ENCODE data around the gene PRRX1.

The PRRX1 gene

DNA sequence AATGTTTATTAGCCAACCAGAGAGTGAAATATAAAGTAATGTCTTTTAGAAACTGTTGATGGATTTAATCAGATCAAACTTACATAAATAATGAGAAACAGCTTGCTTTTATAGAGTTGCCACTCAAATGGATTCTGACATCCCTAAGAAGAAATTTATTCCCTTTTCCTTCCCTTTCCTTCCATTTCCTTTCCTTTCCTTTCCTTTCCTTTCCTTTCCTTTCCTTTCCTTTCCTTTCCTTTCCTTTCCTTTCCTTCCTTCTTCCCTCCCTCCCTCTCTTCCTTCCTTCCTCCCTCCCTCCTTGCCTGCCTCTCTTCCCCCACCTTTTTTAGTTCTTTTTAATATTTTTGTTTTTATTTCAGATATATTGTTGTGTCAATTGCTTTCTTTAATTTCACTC is 27.3 kb downstream of the PRRX1 start:
- DNase-seq (ENCODE audit: low spot score): no peak

DNA sequence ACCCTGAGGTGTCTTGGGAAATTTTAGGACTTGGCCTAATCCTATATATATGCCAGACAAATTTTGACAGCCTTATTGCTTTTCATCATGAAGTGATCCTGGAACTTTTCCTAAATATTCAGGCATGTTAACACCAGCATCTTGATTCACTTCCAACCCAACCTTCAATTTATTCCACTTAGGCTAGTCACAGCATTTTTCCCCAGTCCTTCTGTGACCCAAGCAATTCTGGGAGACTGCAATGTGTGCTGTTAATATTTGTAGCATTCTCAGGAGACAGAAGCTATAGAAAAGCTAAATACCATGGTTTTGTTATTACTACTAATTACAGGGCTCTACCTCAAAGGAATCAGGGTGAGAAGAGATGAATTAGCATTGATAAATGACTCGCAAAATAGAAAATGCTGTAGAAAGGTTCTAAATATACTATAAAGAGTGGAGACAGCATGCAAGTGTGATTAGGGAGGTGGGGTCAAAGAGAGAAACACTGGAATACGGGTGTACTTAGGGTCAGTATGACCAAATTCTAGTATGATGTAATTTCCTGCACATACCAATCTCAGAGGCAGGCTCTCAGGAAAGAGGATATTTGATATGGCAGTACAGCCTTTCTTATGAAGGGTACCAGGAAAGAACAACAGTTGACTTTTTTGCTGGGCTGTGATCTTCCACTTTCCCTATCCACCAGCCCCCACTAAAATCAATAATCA is 29.1 kb downstream of the PRRX1 start:
- no peak for DNase-seq (ENCODE audit: low spot score)

GRCh38 chr1:170694172-170694926 is 30.4 kb downstream of the PRRX1 start:
- no peak for DNase-seq (ENCODE audit: low spot score)

DNA sequence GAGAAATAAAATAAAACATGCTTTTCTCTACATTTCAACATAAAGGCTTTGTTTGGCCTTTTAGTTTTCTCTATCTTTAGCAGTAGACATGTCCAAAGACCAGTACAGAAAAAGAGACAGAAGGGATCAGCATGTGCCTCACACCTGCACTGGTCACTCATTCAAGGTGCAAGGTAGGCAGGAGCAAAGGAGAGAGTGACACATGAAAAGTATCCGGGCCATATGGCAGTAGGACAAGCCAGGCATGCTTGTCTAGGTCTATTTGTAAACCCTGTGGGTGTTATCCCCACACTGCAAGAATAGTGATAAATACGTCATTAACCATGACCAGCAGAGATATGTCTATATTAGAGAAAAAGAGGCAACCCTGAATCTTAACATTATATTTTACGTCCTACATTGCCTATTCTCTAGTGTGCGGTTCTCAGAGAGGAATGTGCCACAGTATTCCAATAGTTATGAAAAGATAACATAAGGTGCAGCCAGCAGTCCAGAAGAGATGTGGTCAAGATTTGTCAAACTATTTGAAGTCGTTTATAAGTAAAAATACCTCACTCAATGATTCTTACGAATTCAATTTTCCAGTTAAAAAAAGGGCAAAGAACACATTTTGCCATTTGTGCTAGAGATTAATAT is 32.1 kb downstream of the PRRX1 start:
- DNase-seq (ENCODE audit: low spot score): no peak

DNA sequence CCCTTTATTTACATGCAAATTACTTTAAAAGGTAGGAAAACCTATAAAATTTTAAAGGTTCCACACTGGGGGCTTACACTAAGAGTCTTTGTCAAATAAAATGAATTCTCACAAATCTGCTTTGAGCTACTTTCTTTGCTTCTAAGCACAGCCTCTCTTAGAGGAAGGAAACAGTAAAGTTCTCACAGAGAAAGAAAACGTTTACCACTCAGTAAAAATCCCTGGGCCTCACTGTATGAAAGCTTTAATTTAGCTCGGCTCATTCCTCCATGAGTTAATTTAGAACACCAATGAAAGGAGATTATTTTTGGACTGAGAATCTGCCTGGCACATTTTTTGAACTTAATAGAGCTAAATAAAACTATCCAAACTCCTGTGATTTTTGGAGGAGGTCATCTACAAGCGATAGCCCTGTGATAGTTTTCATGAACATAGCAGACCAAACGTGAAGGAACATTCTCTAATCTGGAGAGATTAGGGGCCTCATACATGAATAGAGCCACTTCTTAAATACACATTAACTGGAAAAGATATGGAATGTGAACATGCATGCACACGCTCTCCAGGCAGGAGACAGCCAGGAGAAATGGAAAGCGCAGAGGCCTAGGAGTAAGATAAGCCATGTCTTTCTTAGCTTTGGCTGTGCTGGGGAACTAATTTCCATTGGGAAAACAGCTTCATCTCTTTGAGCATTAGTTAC is 32.8 kb downstream of the PRRX1 start:
- no peak for DNase-seq (ENCODE audit: low spot score)

- DNase-seq (ENCODE audit: low spot score): no peak
Observed at GRCh38 chr1:170697316-170697715, 33.4 kb downstream of the PRRX1 start.

GRCh38 chr1:170698301-170699275 is 34.7 kb downstream of the PRRX1 start:
- no peak for DNase-seq (ENCODE audit: low spot score)

DNA sequence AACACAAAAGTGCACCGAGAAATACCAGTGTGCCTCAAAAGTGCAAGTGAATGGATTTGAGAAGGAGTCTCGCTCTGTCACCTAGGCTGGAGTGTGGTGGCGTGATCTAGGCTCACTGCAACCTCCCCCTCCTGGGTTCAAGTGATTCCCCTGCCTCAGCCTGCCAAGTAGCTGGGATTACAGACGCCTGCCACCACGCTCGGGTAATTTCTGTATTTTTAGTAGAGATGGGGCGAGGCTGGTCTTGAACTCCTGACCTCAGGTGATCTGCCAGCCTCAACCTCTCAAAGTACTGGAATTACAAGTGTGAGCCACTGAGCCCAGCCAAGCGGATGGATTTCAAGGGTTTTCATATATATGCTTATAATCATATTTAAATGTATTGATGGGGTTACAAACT is 35.8 kb downstream of the PRRX1 start:
- no peak for DNase-seq (ENCODE audit: low spot score)

DNA sequence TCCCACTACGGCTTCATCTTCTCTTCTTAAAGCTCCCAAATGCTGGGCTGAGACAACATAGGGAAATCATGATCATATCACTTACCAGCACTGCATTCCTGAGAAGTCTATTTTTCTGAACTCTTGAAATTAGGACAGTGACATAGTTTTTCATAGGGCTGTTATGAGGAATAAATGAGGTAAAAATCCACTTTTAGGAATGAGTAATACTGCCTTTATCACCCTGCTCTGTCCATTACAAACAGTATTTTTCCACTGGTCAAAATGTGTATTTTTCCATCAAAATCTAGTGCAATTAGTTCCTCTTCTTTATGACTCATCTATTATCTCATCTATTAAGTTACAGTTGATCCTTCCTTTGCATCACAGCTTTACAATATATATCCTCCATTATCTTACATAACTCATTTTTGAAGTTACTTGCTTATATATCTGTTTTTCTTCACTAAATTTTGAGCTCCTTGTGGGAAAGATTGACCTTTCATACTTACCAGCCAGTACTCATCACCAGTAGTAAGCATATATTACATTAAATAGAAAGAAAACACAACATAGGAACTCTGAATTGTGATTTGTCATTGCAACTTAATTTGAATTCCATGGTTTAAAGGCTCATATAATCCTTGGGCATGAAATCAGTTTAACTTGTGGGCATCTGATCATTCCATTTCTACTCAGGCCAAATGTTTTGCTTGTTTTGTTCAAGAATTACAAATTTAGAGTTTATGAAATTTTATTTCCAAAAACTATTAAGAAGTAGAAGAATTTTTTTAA is 37.1 kb downstream of the PRRX1 start:
- DNase-seq (ENCODE audit: low spot score): no peak

DNA sequence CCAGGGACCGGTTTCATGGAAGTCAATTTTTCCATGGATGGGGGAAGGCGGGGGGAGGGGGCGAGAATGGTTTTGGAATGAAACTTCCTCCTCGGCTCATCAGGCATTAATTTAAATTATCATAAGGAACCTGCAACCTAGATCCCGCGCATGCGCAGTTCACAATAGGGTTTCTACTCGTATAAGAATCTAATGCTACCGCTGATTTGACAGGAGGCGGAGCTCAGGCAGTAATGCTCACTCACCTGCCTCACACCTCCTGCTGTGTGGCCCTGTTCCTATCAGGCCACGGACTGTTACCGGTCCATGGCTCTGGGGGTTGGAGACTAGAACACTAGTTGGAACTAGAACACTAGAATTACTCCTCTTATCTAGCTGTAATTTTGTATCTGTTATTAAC is 38.0 kb downstream of the PRRX1 start:
- DNase-seq (ENCODE audit: low spot score): no peak

GRCh38 chr1:170703591-170703990 is 39.7 kb downstream of the PRRX1 start:
- no peak for DNase-seq (ENCODE audit: low spot score)

- no peak for DNase-seq (ENCODE audit: low spot score)
Observed at GRCh38 chr1:170704256-170704655, 40.3 kb downstream of the PRRX1 start.

- no peak for DNase-seq (ENCODE audit: low spot score)
Observed at GRCh38 chr1:170705981-170706380, 42.0 kb downstream of the PRRX1 start.

DNA sequence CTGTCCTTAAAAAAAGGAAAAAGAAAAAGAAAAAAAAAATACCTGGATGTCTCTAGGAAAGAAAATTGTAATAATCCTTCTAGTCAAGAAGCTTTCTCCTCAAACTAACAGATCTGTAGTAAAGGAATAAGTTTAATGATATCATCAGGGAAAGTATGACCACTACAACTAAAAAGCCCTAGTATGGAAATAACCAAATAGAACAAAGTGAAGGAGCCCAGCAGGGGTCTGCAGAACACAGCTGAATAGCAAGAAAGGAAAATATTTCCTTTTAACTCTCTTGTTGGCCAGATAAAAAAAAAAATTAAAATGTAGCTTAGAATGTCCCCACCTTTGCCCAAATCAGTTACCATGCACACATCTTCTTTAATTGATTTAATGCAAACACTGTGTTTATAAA is 43.2 kb downstream of the PRRX1 start:
- DNase-seq (ENCODE audit: low spot score): no peak

DNA sequence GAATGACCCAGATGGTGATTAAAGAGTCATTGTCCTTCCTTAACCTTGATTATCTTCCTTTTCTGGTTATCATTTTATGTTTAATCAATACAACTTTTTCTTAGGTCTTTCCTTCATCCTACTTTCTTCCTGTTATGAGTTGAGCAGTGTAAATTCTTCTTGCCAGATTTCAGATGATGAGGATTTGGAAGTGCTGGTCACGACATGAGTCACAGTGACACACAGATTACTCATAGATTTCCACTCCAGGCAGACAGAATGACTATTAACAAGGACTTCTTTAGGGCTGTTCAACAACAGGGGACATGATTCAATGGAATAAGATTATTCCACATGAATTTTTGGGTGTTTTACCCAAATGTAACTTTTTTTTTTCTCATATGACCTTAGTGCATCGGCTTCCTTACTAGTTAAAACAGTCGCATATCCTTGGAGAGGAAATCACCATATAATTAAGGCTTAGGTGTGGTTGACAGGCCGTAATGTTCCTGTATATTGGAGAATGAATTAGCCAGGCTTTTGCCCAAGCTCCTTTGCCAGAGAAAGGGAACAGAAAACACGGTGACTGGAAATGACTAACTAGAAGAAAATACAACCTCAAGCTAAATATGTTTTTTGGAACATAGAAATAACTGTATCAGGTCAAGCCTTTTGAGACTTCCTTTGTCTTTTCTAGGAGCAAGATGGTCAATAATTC is 44.2 kb downstream of the PRRX1 start:
- DNase-seq (ENCODE audit: low spot score): no peak

- no peak for DNase-seq (ENCODE audit: low spot score)
Observed at GRCh38 chr1:170711682-170712081, 47.8 kb downstream of the PRRX1 start.

DNA sequence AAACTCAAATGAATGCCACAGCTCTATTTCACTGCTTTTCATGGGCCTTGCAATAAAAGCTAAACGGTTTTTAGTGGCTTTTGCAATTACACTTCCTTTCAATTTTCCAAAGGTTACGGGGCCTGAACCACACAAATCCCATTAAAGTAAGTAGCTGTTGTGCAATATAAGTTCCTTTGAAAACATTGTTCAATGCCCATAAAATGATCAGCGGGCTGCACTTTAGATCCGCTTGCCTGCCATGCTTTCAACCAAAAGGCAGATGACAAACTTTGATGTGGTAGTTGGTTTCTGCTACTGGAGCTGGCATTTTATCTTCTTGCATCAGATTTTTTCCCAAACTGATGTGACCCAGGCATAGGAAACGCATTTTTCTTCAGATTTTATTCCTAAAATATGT is 50.2 kb downstream of the PRRX1 start:
- DNase-seq (ENCODE audit: low spot score): no peak

DNA sequence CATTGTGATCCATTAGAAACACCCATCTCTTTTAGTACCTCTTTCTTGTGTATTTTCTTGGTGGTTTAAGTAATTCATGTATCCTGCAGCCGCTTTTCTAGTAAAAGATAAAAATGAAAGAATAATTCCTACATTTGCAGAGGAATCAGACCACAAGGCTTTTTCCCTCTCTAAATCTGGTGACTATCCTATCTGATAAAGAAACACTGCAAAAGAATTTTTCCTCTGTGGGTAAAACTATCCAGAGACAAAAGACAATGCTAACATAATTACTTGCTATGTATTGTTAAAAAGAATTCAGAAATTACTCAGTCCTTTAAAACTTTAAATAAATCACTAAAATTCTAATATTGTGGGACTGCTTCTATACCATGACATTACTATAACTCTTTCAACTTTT is 51.0 kb downstream of the PRRX1 start:
- DNase-seq (ENCODE audit: low spot score): no peak

- no peak for DNase-seq (ENCODE audit: low spot score)
Observed at GRCh38 chr1:170716835-170717429, 53.0 kb downstream of the PRRX1 start.

DNA sequence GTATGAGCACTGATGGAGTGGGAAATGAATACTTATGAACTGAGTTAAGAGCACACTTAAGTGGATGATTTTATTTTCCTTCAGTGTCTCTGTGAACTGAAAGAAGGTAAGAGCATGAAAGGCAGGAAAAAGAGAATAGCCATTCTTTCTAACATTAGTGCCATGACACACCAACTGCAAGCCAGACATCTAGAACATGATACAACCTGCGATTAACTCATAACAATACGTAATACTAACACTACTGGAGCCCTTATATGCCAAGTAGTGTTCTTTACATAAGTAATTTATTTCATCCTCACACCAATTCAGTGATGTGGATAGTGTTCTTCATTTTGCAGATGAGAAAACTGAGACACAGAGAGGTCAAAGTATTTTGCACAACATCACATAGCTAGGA is 56.7 kb downstream of the PRRX1 start:
- DNase-seq (ENCODE audit: low spot score): no peak

Data from left forelimb (tissue), 1 donor.